NCI-H2196 (cell line): ENCODE results near the gene KCTD5.
"Not testable (repeated sequence)": the region's sequence is repeated elsewhere in the genome, so short reads cannot be mapped to it uniquely, and the experiment has no call there.

Experiments used
- DNase-seq: peaks from one replicate; lab custom pipeline; 2025; ENCODE audit not compliant: unreplicated experiment; lab: John Stamatoyannopoulos, UW

KCTD5 gene

DNA sequence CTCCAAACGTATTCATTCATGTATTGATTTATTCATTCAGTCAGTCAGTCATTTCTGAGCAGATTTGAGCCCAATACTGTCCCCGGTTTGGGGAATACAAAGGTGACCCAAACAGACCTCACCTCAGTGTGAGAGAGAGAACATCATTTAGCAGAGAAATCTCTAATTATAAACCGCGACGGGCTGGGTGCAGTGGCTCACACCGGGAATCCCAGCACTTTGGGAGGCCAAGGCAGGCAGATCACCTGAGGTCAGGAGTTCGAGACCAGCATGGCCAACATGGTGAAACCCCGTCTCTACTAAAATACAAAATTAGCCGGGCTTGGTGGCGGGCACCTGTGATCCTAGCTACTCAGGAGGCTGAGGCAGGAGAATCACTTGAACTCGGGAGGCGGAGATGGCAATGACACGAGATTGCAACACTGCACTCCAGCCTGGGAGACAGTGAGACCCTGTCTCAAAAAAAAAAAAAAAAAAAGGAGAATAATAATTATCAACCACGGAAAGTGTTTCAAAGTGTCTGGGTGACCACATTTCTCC is 39.4 kb downstream of the KCTD5 start:
- not testable (repeated sequence) for DNase-seq

DNA sequence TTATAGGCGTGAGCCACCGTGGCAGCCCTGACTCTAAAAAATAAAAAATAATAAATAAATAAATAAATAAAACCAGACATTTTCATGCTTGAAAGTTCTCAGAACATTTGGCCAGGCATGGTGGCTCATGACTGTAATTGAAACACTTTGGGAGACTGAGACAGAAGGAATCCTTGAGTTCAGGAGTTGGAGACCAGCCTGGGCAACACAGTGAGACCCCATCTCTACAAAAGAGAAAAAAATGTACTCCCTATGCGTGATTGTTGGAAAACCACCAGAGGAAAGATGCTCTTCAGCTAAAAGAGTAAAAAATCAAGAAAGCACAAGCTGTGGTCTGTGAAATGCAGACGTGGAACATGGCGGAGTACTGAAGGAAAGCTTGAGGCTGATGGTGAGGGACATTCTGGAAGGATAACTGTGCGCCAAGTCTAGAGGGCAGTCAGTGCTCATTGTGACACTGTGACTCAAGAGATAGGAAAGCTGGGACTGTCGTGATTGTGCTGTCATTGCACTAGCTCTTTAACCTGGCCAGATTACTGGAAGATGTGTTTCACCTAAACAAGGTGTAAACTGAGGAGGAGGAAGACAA is 41.9 kb downstream of the KCTD5 start:
- no peak for DNase-seq

DNA sequence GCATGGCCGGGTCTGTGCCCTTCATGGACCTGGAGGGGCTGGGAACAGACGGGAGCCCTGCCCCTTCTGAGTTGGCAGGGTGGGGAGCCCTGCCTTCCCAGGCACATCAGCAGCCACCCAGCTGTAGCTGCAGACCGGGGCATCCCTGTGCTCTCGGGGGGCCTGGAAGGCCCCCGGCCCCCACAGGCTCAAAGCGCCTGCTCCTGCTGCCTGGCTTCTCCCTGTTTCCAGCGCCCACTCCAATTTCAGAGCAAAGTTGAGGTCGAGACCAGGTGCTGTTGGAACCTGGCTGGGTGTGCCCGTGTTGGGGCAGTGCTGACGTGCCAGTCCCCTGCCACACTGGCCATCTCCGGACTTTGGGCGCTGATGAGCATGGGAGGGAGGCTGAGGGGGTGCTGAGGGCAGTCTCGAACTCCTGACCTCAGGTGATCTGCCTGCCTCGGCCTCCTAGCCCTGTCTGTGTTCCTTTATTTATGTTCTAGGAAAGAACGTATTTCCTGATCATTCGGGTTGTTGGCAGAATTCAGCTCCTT is 42.6 kb downstream of the KCTD5 start:
- no peak for DNase-seq

DNA sequence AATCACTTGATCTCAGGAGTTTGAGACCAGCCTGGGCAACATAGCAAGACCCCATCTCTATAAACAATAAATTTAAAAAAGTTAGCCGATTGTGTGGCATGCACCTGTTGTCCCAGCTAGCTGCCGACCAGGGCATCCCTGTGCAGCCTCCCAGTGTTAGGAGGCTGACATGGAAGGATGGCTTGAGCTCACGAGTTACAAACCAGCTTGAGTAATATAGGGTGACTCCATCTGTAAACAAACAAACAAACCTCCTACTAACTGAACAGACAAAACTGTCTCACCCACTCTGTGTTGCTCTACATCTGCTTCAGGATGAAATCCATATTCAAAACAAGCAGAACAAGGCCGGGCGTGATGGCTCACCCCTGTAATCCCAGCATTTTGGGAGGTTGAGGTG is 44.6 kb downstream of the KCTD5 start:
- no peak for DNase-seq

DNA sequence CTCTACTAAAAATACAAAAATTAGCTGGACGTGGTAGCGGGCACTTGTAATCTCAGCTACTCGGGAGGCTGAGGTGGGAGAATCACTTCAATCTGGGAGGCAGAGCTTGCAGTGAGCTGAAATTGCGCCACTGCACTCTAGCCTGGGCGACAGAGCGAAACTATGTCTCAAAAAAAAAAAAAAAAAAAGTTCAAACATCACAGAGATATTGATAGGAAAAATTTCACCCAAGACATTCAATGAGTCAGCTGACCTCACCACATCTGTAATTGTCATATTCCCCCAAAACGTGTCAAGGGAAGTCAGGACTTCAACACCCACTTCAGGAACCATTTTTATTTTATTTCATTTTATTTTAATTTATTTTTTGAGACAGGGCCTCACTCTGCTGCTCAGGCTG is 45.7 kb downstream of the KCTD5 start:
- no peak for DNase-seq

DNA sequence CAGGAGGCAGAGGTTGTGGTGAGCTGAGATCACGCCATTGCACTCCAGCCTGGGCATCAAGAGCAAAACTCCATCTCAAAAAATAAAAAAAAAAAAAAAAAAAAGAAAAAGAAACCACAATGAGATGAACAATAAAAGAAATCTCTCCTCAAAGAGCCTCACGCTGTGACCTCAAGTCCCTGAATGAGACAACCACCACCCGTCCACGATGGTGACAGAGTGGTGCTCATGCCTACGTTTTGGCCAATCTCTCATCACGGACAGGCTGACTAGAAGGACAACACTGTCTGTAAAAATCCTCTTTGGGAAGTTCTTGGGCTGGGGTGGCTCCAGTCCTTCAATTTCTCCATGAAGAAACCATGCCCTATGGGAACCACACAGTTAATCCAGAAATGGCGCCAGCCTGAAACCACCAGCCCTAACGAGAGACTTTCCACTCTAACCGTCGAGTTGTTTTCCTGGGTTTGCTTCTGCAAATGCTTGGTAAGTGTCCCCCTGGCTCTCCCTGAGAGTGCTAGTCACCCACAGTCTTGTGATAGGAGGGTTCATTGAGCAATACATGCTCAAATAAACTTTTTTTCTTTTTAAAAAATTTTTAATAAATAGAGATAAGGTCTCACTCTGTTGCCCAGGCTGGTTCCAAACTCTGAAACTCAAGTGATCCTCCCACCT is 52.7 kb downstream of the KCTD5 start:
- no peak for DNase-seq

DNA sequence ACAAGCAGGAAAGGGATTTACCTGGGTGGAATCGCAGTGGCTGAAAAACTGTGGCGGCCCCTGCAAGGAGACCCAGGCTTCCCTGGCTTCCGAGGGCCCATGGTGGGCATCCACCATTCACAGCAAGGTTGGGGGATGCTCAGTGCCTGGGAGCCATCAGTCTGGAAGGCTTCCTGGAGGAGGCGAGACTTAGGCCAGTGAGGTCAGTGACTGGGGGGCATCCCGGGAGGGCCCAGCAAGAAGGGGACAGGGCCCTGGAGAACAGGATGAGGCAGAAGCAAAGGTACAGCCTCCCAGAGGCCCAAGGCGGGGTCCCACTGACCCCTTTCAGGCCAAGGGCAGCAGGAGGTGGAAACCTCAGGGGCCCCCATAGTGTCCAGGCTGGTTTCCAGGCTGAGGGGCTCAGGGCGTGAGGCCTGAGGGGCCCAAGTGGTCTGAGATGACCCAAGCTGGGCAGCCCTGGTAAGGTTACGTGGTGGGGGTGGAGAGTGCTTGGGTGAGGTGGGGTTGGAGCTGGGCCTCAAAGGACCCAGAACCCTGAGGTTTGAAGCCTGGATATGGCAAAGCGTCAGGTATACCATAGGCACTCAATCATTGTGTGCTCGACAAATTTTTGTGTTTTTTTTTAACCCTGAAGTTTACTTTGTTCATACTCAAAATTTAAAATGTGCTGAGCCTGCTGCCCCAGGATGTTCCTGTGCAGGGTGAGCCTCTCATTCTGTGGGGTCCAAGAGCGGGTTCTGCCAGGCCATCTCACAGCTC is 54.3 kb downstream of the KCTD5 start:
- no peak for DNase-seq

DNA sequence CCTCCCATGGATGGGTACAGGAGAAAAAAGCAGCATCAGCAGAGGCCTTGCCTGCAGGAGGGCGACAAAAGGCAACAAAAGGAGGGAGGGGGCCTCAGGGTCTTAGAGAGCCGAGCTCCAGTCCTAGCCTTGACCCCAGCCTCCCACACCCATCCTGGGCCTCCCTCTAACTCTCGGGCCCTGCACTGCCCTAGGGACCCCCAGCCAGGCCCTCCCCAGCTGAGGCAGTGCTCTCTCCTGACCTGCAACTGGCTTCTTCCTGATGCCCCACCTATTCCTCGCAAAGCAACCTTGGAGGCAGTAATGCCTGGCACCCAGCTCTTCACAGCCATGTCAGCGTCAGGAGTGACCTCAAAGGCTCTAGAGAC is 54.9 kb downstream of the KCTD5 start:
- no peak for DNase-seq

DNA sequence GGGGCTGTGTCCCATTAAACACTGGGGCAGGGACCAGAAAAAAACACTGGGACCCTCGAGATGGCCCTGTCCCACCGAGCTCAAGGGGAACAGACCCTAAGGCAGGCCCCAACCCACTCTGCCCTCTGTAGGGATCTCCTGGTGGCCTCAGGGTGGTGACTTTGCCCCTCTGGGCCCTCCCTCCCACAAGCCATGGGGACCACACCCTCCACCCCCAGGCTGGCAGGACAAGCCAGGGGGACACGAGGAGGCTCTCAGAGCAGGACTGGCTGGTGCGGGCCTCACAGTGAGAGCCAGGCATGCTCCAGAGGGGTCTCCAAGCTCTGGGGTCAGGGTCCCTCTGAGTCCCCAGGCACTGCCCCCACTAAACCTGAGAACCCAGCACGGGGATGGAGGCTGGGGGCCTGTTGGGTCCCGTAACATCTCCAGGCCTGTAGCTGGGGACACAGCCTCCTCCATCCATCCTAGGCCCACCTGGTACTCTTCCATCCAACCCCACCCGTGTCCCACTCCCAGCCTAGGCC is 55.6 kb downstream of the KCTD5 start:
- DNase-seq = no peak

DNA sequence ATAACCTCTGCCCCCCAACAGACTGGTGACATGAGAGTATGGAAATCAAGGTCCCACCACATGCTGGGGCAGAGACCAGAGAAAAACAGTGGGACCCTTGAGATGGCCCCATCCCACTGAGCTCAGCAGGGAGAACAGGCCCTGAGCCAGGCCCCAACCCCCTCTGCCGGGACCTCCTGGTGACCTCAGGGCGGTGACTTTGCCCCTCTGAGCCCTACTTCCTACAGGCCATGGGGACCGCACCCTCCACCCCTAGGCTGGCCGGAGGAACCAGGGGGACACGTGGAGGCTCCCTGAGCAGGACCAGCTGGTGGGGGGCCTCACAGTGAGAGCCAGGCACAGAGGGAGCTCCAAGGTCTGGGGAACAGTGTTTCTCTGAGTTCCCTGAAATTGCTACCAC is 56.3 kb downstream of the KCTD5 start:
- DNase-seq = no peak

DNA sequence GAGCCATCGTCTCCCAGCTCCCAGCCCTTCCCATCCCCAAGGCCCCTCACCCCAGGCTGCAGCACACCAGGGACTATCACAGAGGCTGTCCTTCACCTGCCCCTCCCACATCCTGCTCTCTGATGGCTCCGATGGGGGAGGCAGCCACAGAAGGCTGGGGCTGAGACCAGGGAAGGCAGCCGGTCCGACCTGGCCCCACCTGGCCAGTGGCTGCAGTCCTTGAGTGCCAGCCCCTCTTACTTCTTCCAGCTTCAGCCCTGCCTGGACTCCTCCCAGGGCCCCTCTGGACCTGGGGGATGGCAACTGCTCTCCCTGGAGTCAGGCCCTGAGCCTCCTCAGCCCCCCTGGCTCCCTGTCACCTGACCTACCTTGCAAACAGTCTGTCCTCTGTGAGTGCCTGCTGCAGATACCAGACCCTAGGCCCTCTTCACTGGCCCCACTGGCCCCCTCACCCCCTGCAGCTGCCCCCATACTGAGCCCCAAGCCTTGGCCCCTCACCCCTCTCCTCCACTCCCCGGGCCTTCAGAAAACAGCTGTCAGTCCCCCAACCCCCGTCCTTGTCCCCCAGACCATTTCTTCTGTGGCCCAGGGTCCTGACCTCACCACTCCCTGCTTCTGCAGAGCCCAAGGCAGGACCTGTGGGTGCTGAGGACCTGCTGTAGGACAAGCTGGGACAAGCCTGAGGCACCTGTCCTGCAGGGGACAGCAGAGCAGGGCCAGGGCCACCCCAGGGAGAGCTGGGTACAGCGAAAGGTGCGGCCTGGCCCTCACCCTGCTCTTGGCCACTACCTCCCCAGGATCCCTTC is 57.5 kb downstream of the KCTD5 start:
- no peak for DNase-seq

DNA sequence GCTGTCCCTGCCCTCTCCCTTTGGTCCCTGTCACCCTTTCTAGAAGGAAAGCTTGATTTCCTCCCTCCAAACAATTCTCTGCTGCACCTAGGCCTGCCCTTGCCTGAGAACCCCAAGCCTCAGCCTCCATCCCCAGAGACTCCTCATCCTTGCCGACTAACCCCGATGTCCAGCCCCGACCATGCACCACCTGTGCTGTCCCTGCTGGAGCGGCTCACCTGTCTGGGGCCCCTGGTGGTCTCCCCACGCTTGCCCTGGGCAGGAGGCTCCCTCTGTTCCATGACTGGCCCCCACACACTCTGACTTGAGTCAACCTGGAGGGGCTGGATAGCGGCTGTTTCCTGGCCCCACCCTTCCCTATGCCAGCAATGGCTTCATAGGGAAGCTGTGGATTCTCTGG is 58.2 kb downstream of the KCTD5 start:
- no peak for DNase-seq

DNA sequence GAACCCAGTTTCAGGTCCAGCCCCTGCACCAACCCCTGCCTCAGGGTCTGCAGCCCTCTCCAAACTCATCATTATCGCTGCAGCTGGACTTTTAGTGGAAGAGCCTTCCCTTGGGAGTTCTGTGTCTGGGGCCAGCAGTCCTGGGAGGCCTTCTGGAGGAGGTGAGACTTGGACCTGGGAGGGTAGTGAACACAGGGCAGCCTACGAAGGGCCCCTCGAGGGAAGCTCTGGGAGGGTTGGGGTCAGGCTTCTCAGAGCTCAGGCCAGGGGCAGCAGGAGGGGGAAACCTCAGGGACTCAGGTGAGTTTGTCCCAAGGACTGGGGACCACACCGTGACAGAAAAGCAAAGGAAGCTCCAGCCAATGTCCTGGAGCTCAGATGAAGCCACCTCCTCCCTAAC is 58.8 kb downstream of the KCTD5 start:
- no peak for DNase-seq

DNA sequence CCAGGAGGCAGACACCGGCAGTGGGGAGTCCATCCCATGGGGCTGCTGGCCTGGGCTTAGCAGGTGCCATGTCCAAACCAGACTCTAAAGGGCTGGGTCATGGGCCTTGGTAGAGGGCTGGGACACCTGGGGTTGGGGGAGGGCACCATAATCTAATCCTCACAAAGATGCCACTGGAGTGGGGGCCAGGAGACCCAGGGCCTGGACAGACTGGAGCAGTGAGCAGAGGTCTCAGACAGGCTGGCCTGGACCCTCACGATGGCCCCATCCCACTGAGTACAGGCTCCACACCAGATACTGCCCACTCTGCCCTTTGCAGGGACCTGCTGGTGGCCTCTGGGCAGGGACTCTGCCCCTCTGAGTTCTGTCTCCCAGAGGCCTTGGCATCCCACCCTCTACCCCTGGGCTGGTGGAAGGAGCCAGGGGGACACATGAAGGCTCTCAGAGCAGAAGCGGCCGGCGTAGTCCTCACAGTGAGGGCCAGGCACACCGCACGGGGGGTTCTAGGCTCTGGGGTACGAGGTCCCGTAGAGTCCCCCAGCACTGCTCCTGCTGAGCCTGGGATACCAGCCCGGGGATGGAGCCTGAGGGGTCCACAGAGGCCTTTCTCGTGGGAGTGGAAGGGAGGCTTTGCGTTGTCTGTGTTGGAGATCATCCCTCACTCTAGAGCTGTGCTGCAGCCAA is 60.1 kb downstream of the KCTD5 start:
- no peak for DNase-seq

DNA sequence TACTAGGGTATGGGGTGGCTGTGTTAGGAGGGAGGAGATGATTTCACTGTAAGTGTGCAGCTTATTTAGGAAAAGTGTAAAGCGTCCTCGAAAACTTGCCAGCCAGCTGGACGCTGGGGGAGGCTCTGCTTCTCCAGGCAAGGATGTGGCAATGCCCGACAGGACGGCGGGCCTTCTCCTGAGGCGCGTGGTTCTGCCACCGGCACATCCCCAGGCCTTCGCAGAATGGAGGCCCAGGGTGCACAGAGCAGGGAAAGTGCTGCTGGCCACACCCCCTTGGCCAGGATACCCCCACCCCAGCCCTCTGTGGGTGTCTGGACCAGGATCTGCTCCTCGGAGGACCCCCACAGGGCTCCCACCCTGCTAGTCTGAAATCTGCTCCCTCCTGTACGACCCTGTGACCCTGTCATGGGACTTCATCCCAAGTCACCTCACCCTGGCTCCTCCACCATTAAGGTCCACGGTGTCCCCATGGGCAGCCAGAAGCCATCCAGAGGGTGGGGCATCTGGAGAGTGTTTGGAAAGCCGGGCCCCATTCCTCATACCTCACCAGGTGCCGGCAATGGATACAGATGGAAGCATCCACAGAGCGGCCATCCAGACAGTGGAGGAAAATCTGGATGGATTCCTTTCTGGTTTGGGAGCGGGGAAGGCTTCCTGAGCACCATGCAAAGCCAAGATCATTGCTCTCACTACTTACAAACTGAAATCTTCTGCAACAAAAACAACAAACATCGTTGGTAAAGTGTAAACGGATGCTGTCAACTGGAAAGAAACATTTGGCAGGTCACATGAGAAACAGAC is 60.9 kb downstream of the KCTD5 start:
- DNase-seq = no peak

DNA sequence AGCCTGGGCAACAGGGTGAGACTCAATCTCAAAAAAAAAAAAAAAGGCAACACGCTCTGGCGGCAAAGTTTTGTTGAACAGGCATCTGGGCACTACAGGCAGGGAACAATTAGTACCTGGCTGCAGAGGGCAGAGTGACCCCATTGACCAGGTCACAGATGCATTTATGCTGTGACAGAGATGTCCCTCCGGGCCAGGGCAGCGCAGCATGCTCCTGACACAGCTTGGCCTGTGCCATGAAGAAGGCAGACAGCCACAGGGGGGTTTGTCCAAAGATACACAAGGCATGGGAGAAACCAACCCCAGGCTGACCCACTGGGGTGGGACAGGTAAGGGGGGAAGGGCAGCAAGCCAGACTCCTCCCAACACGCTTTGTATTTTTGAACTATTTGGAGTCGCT is 62.4 kb downstream of the KCTD5 start:
- no peak for DNase-seq

DNA sequence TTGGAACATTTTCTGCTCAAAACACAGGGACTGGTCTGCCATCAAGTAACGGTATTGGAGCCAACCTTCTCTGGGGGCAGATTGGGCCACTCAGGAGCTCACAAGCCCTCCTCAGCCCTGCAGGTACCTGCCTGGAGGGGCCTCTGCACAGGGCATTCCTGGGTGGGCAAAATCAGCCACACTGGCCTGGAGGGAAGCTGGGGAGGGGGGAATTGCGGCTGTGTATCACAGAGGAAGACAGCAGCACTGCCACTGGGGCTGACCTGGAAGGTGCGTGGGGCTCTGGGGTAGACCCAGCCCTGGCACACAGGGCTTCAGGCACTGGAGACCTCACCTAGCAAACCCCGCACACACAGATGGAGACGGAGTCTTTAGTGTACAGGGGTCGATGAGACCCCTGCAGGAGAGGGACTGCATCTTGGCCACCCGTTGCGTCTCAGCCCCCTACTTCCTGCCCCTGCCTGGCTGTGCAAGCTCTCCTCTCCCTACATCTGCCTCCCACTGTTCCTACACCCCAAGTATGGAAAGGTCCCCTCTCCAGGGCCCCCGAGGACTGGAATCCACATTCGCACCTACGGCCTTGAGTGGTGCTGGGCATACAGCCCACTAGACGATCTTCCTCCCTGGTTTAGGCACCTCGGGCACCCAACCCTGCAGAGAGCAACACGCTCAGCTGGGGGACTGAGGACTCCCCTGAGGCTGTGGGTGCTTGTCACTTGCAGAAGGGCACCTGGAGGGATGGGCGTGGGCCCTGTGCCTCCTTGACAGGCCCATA is 63.0 kb downstream of the KCTD5 start:
- DNase-seq = no peak

DNA sequence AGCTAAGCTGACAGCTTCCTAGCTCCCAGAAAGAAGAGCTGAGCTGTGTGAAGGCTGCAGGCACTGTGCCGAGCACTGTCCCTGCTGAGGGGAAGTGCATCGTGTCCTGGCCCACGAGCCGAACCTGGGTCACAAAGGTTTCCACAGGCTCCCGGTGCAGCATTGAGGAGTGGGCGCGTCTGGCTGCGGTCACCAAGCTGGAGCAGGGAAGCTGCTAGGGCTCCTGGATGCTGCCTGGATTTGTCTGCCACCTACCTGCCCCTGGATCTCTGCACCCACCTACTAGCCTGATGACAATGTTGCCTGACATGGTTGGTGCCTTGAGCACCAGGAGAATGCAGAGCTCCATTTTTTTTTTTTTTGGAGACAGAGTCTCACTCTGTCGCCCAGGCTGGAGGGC is 63.6 kb downstream of the KCTD5 start:
- no peak for DNase-seq
